ENCODE measurements around the gene INSL6.

- no peak for TF ChIP-seq GATA2 (IDR thresholded peaks at IDR 0.05; ENCODE audit: low read depth, low read length)
- TF ChIP-seq GATA3 (IDR thresholded peaks at IDR 0.05; ENCODE audit: low read depth, low read length), result no peak
Observed at GRCh38 chr9:5230554-5230953, 45.1 kb upstream of the INSL6 start.

Data from SH-SY5Y (cell line).